Nephron (organoid): ENCODE data around the gene MAGI2.

ENCODE experiments used
- H3K27ac Mint-ChIP-seq, 3 experiments: 2 replicates each; pipeline ENCODE4 v1.8.0; 2020; ENCODE audit warnings: mixed read lengths in 3 of 3, mild to moderate bottlenecking in 2 of 3, moderate library complexity in 1 of 3
- H3K27me3 Mint-ChIP-seq: 2 replicates; pipeline ENCODE4 v1.8.0; 2021; ENCODE audit warnings: low read depth, mild to moderate bottlenecking, moderate library complexity, mixed read lengths
- H3K36me3 Mint-ChIP-seq: 2 replicates; pipeline ENCODE4 v1.8.0; 2020; ENCODE audit warnings: low read depth, mixed read lengths
- H3K4me1 Mint-ChIP-seq: 2 replicates; pipeline ENCODE4 v1.8.0; 2020; ENCODE audit warnings: mixed read lengths
- H3K4me3 Mint-ChIP-seq, 3 experiments: 2 replicates each; pipeline ENCODE4 v1.8.0; 2020; ENCODE audit warnings: mild to moderate bottlenecking in 3 of 3, mixed read lengths in 3 of 3, moderate library complexity in 2 of 3
- H3K9me3 Mint-ChIP-seq: 2 replicates; pipeline ENCODE4 v1.8.0; 2020; ENCODE audit warnings: mixed read lengths
- CTCF ChIP-seq, 3 experiments: fragments of 200-600 bp; sonication (generic); IDR thresholded peaks; one replicate each; pipeline ENCODE4 v1.5.0; 2021; ENCODE audit warnings: antibody characterized with exemption in 3 of 3; ENCODE audit not compliant: unreplicated experiment in 3 of 3

The MAGI2 gene

GRCh38 chr7:78345293-78345911, 1108.1 kb downstream of the MAGI2 start:
- peaks cover 28% of the 10 kb centered on the region for H3K36me3 Mint-ChIP-seq
- H3K4me1 Mint-ChIP-seq, result no peaks in the 10 kb centered on the region
- H3K9me3 Mint-ChIP-seq, result no peaks in the 10 kb centered on the region
- H3K27me3 Mint-ChIP-seq, result no peaks in the 10 kb centered on the region
- no peak for TF ChIP-seq CTCF (IDR thresholded peaks at IDR 0.05; ENCODE audit: unreplicated experiment in 3 of 3)
- no peak overlapping the region for H3K4me3 Mint-ChIP-seq
- peak overlapping the region in 1 of 3 experiments; percentile 25 for H3K27ac Mint-ChIP-seq

GRCh38 chr7:78334426-78334825, 1119.0 kb downstream of the MAGI2 start:
- Mint-ChIP-seq H3K27ac (peak overlapping the region; percentile 50 to 95 (median 83)), H3K4me3 (no peak overlapping the region), H3K27me3 (no peaks in the 10 kb centered on the region), H3K9me3 (no peaks in the 10 kb centered on the region), H3K4me1 (peaks cover 10% of the 10 kb centered on the region), H3K36me3 (peaks cover 3% of the 10 kb centered on the region)
- TF ChIP-seq CTCF (IDR thresholded peaks at IDR 0.05; ENCODE audit: unreplicated experiment in 3 of 3), result no peak

DNA sequence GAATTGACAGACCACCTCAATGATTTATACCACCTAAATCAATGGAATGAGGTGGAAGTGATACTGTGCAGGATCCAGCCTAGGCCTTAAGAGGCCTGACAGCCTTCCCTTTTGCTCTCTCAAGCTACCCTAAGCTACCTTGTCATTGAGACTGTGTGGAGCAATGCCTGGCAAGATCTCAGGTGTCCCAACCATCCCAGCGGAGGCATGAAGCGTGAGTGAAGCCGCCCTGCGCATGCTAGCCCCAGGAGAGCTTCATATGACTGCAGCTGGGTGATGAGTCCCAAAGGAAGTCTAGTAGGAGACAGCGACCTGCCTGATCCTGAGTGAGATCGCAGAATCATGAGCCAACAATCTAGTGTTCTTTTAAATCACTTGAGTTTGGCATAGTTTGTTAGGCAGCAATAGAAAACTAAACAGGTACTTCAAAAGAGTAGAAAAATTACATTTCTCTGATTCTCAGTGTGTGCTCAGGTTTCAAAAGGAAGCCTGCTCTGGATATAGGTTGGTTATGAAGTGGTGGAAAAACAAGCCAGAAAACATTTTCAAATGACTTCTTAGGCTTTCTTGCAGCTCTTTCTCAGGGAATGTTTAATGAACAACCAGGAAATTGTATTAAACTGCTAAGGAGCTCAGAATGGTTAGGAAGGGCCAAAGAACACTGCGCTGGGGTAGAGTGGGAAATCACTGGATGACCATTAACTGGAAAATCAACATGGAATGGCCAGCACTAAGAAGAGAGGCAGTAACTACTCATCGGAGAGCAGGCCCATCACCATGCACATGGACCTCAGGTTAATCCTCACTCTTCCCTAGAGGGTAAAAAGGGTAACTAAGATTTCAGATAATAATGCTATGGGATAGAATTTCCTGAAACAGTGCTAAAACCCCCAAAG, 1119.7 kb downstream of the MAGI2 start:
- no peak for TF ChIP-seq CTCF (IDR thresholded peaks at IDR 0.05; ENCODE audit: unreplicated experiment in 3 of 3)
- peak overlapping the region; percentile 83 to 95 (median 89) for H3K27ac Mint-ChIP-seq
- no peak overlapping the region for H3K4me3 Mint-ChIP-seq
- H3K4me1 Mint-ChIP-seq, result peaks cover 14% of the 10 kb centered on the region
- H3K27me3 Mint-ChIP-seq, result no peaks in the 10 kb centered on the region
- peaks cover 3% of the 10 kb centered on the region for H3K36me3 Mint-ChIP-seq
- no peaks in the 10 kb centered on the region for H3K9me3 Mint-ChIP-seq

GRCh38 chr7:78329001-78329655, 1124.3 kb downstream of the MAGI2 start:
- TF ChIP-seq CTCF (IDR thresholded peaks at IDR 0.05; ENCODE audit: unreplicated experiment in 3 of 3), result peak in 1 of 3 experiments; percentile 9
- no peaks in the 10 kb centered on the region for H3K9me3 Mint-ChIP-seq
- H3K27me3 Mint-ChIP-seq, result no peaks in the 10 kb centered on the region
- peaks cover 3% of the 10 kb centered on the region for H3K36me3 Mint-ChIP-seq
- H3K4me1 Mint-ChIP-seq, result peaks cover 20% of the 10 kb centered on the region
- H3K27ac Mint-ChIP-seq, result no peak overlapping the region
- H3K4me3 Mint-ChIP-seq, result no peak overlapping the region

DNA sequence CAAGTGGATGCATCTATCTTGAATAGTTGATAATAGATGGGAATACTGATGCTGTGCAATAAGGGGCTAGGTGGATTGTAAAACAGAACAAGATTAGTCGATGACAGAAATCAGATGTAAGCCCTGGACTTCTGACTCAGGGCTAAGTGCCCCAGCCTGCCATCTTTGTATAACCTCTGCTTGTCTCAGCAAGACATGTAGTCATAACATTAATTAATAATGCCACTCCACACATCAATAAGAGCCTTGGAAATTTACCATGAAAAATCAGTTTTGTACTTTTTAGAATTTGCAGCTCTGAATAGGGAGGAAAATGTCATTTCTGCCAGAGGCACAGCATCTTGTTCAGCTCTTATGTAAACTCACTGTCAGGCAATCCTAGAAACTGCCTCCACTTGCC, 1125.7 kb downstream of the MAGI2 start:
- TF ChIP-seq CTCF (IDR thresholded peaks at IDR 0.05; ENCODE audit: unreplicated experiment in 3 of 3), result no peak
- peaks cover 10% of the 10 kb centered on the region for H3K4me1 Mint-ChIP-seq
- H3K9me3 Mint-ChIP-seq, result no peaks in the 10 kb centered on the region
- no peak overlapping the region for H3K4me3 Mint-ChIP-seq
- H3K27ac Mint-ChIP-seq, result no peak overlapping the region
- no peaks in the 10 kb centered on the region for H3K27me3 Mint-ChIP-seq
- peaks cover 3% of the 10 kb centered on the region for H3K36me3 Mint-ChIP-seq
